Measurements from ENCODE around the gene RNF43. TPM values are rescaled to one million over a fixed set of nuclear protein-coding genes. Genes with fewer than 3 reads are reported as not detected.

The RNF43 gene
- polyA plus RNA-seq, 1 of the 3 experiments (the other 2 are of a cell fraction): not detected

GRCh38 chr17:58377661-58378060, 39.7 kb downstream of the RNF43 start:
- no peak for DNase-seq
- Histone ChIP-seq H3K27ac (ENCODE audit: low read depth in 2 of 2, low read length in 1 of 2) (no peak overlapping the region), H3K4me2 (no peak overlapping the region), H3K9ac (no peak overlapping the region), H3K4me3 (ENCODE audit: low read depth in 2 of 2, low read length in 1 of 2) (no peak overlapping the region), H3K9me2 (no peaks in the 10 kb centered on the region), H3K79me2 (ENCODE audit: insufficient read depth) (no peaks in the 10 kb centered on the region), H3F3A (replicated peaks; ENCODE audit: insufficient read depth) (no peaks in the 10 kb centered on the region), H4K20me1 (ENCODE audit: insufficient read depth) (no peaks in the 10 kb centered on the region), H3K4me1 (ENCODE audit: control insufficient read depth in 1 of 2, insufficient read depth in 2 of 2, low read depth in 1 of 2, low read length in 1 of 2) (no peaks in the 10 kb centered on the region), H3K9me3 (no peaks in the 10 kb centered on the region), H3K36me3 (replicated peaks in 1 of 2; ENCODE audit: control insufficient read depth in 1 of 2, insufficient read depth in 2 of 2, low read length in 1 of 2) (no peaks in the 10 kb centered on the region), H3K27me3 (ENCODE audit: insufficient read depth) (peaks cover 34% of the 10 kb centered on the region), H2AFZ (ENCODE audit: low read depth) (no peak overlapping the region)
- ChIA-PET CTCF (interaction anchor here (0.6 kb wide), 1 partner anchor 123 kb away, joined by 3 read pairs; no protein-coding TSS in a partner anchor), POLR2A (interaction anchor here (1.5 kb wide), 1 partner anchor 25 kb away, joined by 3 read pairs; no protein-coding TSS in a partner anchor)
- TF ChIP-seq JUND (IDR thresholded peaks at IDR 0.05) (no peak), YY1 (IDR thresholded peaks at IDR 0.05; ENCODE audit: low read depth) (no peak), GATA2 (CRISPR knock-in tag; IDR thresholded peaks at IDR 0.05) (no peak), SIN3A (IDR thresholded peaks at IDR 0.05; ENCODE audit: borderline replicate concordance, low read depth, low read length) (no peak), TEAD4 (IDR thresholded peaks at IDR 0.05; ENCODE audit: borderline replicate concordance, insufficient read depth) (no peak)
- WGBS (ENCODE audit: low lambda C conversion rate): 51% methylated on average over 5 of the region's 5 CpGs

- no peak overlapping the region for H3K9ac ChIP-seq
- WGBS (ENCODE audit: low lambda C conversion rate): 39% methylated on average over 3 of the region's 3 CpGs
- H3K4me3 ChIP-seq (ENCODE audit: low read depth in 2 of 2, low read length in 1 of 2): no peak overlapping the region
- ChIA-PET POLR2A (no interaction called here), CTCF (interaction anchor here (0.5 to 1.5 kb wide), 2 partner anchors 40 to 474 kb away, joined by 3 to 6 read pairs; partner anchors contain the start of gene RNF43)
- no peak overlapping the region for H3K4me2 ChIP-seq
- no peak for DNase-seq
- H3K9me3 ChIP-seq: no peaks in the 10 kb centered on the region
- no peaks in the 10 kb centered on the region for H3K79me2 ChIP-seq (ENCODE audit: insufficient read depth)
- H3K36me3 ChIP-seq (replicated peaks in 1 of 2; ENCODE audit: control insufficient read depth in 1 of 2, insufficient read depth in 2 of 2, low read length in 1 of 2): no peaks in the 10 kb centered on the region
- H3K9me2 ChIP-seq: no peaks in the 10 kb centered on the region
- no peak overlapping the region for H2AFZ ChIP-seq (ENCODE audit: low read depth)
- no peaks in the 10 kb centered on the region for H4K20me1 ChIP-seq (ENCODE audit: insufficient read depth)
- H3K27ac ChIP-seq (ENCODE audit: low read depth in 2 of 2, low read length in 1 of 2): no peak overlapping the region
- peaks cover 34% of the 10 kb centered on the region for H3K27me3 ChIP-seq (ENCODE audit: insufficient read depth)
- H3F3A ChIP-seq (replicated peaks; ENCODE audit: insufficient read depth): no peaks in the 10 kb centered on the region
- H3K4me1 ChIP-seq (ENCODE audit: control insufficient read depth in 1 of 2, insufficient read depth in 2 of 2, low read depth in 1 of 2, low read length in 1 of 2): no peaks in the 10 kb centered on the region
- TF ChIP-seq RFX5 (IDR thresholded peaks at IDR 0.05; ENCODE audit: low read length): no peak
- no peak for TF ChIP-seq NFIC (IDR thresholded peaks at IDR 0.05; ENCODE audit: borderline replicate concordance)
- no peak for TF ChIP-seq TEAD4 (IDR thresholded peaks at IDR 0.05; ENCODE audit: borderline replicate concordance, insufficient read depth)
- TF ChIP-seq GABPA (IDR thresholded peaks at IDR 0.05; ENCODE audit: low read depth): no peak
- TF ChIP-seq MEF2A (IDR thresholded peaks at IDR 0.05; ENCODE audit: borderline replicate concordance, low read depth): no peak
- no peak for TF ChIP-seq MAX (IDR thresholded peaks at IDR 0.05; ENCODE audit: low read depth)
- TF ChIP-seq CTCF (IDR thresholded peaks at IDR 0.05): no peak
- no peak for TF ChIP-seq ZBTB33 (IDR thresholded peaks at IDR 0.05; ENCODE audit: borderline replicate concordance, low read depth)
- no peak for TF ChIP-seq PBX3 (IDR thresholded peaks at IDR 0.05)
- no peak for TF ChIP-seq FOXM1 (IDR thresholded peaks at IDR 0.05; ENCODE audit: low read depth)
- no peak for TF ChIP-seq RCOR1 (IDR thresholded peaks at IDR 0.05; ENCODE audit: low read length)
- TF ChIP-seq REST (IDR thresholded peaks at IDR 0.05; ENCODE audit: low read depth, low read length): no peak
- TF ChIP-seq POLR2AphosphoS5 (IDR thresholded peaks at IDR 0.05; ENCODE audit: low read depth, low read length): no peak
- TF ChIP-seq USF1 (IDR thresholded peaks at IDR 0.05; ENCODE audit: borderline replicate concordance, low read depth): no peak
- no peak for TF ChIP-seq RXRA (IDR thresholded peaks at IDR 0.05; ENCODE audit: borderline replicate concordance, low read depth)
These were observed 40.2 kb downstream of the RNF43 start for GRCh38 chr17:58377093-58377601.

Measured in SK-N-SH (cell line).